GM12872 (cell line): Measurements from ENCODE around the gene CAMKK1.

Source experiments
- TF ChIP-seq, protein P1 (sequence below): IDR thresholded peaks from 3 replicates; pipeline ENCODE4 v1.5.1; 2011; ENCODE audit warnings: low read depth, mild to moderate bottlenecking, low read length, moderate library complexity; ENCODE audit not compliant: insufficient read depth

The CAMKK1 gene

DNA sequence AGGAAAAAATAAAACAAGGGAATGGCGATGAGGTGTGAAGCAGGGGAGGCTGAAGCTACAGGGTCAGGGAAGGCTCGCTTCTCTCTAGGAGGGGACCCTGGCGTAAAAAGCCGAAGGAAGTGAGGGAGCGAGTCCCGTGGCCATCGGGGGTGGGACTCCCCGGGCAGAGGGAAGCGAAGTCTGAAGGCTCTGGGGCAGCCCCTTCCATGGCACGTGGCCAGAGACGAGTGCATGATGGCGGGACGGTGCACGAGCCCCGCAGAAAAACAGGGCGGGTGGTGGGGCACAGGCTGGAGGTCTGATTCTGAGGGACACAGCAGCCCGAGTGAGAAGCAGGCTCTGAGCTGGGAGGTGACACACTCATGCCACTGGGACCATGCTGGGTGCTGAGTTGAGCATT, 25.7 kb downstream of the CAMKK1 start:
- TF ChIP-seq, protein P1, sequence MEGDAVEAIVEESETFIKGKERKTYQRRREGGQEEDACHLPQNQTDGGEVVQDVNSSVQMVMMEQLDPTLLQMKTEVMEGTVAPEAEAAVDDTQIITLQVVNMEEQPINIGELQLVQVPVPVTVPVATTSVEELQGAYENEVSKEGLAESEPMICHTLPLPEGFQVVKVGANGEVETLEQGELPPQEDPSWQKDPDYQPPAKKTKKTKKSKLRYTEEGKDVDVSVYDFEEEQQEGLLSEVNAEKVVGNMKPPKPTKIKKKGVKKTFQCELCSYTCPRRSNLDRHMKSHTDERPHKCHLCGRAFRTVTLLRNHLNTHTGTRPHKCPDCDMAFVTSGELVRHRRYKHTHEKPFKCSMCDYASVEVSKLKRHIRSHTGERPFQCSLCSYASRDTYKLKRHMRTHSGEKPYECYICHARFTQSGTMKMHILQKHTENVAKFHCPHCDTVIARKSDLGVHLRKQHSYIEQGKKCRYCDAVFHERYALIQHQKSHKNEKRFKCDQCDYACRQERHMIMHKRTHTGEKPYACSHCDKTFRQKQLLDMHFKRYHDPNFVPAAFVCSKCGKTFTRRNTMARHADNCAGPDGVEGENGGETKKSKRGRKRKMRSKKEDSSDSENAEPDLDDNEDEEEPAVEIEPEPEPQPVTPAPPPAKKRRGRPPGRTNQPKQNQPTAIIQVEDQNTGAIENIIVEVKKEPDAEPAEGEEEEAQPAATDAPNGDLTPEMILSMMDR: no peak

DNA sequence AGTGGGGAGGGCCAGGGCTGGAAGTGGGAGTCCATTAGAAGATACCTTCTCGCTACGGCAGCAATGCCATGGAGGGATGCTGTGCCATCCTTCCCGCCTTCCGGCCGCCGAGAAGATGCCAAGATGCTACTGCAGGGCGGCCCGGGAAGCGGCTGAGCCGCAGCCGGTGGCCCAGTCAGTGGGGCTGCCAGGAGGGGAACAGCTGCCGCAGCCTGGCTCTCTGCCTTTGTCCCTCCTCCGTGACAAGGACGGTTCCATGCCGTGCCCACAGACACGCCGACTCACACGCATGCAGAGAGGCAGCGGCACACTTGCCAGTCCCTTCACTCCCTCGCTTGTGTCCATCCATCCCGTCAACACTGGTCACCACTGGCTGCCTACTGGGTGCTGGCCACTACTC, 26.6 kb downstream of the CAMKK1 start:
- TF ChIP-seq, protein P1: no peak

DNA sequence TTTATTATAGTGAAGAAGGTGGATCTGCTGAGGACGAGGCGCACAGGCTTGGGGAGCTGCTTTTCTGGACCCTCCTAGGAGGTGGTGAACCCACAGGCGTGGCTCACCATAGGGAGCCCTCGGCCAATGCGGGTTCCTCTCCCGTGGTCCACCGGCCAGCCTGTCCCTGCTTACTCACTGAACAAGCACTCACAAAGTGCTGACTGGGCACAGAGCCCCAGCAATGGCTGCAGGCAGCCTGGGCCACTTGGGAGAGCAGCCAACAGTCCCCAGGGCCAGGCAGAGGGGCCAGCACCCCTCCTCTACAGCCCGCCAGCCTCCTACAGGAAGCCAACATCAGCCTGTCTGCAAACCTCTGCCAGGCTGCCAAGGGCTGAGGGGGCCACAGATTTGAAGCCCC, 27.7 kb downstream of the CAMKK1 start:
- TF ChIP-seq, protein P1: no peak

DNA sequence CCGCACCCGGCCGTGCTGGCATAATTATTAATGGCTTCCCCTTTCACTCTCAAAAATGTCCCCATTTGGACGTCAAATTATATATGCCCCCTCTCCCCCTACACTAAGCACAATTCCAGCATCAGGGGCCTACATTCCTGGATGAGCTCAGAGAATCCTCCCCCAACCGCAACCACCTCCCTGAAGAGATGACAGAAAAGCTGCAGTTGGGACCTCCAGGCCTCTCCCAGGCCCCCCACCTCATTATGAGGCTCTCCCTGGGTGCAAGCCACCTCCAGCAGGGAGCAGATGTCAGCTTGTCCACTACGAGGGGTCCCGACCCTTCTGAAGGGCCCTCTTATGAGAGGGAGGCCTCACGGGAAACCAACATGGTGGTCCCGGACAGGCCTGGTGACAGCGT, 28.3 kb downstream of the CAMKK1 start:
- TF ChIP-seq, protein P1: no peak

DNA sequence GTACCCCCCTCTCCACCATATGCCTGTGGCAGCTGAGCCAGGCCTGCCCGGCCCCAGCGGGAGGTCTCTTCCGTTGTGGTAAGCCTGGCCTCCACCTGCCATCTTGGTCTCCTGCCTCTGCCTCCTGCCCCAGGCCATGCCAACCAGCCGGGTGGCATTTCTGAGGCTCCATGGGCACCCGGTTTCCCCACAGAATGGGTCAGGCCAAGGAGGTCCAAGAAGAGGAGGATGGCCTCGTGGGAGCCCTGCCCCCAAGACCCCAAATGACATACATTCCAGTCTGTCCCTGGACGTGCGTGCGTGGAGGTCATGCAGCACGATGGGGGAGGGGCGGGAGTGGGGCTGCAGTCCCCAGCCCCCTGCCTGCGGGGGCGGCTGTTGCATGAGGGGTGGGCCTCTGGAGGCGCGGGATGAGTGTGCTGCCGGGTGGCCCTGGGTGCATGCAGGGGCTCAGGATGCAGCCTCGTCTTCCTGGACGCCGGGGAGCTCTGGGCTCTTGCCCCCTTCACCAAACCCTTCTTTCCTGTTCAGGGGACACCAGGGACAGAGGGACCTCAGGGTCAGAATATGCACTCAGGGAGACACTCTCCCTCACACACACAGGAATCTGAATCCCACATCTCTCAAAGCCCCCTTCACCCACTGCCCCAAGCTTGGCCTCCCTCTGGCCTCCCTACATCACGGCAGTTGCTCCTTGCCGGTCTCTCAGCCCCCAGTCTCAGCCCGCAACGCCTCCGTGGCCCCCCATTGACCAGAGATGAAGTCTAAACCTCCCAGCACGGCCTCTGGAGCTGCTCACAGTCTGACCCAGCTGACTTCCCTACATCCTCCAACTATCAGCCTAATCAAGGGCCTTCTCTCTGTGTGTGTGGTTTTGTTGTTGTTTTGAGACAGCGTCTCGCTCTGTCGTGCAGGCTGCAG, 30.8 kb downstream of the CAMKK1 start:
- TF ChIP-seq, protein P1: no peak

DNA sequence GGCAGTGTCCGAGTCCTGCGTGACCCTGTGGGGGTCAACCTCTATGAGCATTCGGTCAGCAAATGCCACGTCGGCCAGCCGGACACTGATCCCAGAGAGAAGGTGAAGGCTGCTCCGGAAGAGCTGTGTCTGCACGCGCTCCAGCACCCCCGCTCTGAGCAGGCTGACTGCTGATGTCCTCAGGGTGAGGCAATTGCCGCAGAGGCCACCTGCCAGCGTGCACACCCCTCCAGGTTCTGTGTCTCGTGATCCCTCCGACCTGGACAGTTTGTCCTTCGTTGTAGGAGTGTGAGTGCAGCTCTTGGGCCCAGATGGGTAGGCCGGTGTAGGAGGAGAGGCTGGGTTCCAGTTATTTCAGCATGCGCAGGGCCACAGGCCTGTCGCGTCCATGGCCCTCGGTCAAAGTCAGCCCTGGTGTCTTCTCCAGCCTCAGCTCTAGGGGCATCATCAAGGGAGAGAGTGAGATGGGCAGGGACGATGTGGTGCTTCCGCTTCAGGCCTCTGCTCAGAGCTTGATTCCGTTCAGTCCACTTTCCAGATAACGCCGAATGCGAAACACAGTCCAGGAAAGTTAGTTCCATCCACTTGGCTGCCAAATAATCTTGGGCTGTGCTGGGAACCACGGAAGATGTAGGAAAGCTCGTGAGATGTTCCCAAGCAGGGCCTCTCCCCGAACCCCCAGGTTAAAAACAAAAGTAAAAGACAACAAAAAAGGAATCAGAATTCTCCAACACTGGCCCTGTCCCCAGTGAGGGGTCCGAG, 31.7 kb downstream of the CAMKK1 start:
- TF ChIP-seq, protein P1: no peak

DNA sequence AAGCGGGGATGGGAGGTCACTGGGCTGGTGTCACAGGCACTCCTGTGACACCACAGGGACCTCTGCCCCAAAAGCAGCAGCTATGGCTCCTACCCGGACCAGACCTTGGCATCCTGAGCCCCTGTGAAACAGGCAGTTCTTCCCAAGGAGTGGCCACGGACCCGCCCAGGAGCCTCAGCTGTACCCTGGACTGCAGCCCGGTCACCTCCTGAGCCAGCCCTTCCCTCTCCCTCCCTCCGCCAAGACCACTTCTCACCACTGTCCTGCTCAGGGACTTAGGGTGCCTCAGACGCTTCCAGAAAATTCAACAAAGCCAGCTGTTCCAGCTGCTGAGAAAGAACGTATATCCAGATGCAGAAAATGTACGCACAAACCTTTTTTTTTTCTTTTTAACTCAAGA, 32.9 kb downstream of the CAMKK1 start:
- TF ChIP-seq, protein P1: no peak
